Hindlimb muscle (tissue), 1 donor: Measurements from ENCODE around the gene MMRN1. TPM values are rescaled to one million over a fixed set of nuclear protein-coding genes. Genes with fewer than 3 reads are reported as not detected.

Experiments
- DNase-seq: peaks from one replicate; pipeline ENCODE4 v3.0.0-alpha.2; 2013
- polyA plus RNA-seq: library from polyadenylated mRNA; unstranded; fragments of 120-200 nt; gene quantifications from one replicate; pipeline ENCODE4 v1.2.1, GENCODE V29; 2013; ENCODE audit not compliant: insufficient read length

Gene MMRN1, protein sequence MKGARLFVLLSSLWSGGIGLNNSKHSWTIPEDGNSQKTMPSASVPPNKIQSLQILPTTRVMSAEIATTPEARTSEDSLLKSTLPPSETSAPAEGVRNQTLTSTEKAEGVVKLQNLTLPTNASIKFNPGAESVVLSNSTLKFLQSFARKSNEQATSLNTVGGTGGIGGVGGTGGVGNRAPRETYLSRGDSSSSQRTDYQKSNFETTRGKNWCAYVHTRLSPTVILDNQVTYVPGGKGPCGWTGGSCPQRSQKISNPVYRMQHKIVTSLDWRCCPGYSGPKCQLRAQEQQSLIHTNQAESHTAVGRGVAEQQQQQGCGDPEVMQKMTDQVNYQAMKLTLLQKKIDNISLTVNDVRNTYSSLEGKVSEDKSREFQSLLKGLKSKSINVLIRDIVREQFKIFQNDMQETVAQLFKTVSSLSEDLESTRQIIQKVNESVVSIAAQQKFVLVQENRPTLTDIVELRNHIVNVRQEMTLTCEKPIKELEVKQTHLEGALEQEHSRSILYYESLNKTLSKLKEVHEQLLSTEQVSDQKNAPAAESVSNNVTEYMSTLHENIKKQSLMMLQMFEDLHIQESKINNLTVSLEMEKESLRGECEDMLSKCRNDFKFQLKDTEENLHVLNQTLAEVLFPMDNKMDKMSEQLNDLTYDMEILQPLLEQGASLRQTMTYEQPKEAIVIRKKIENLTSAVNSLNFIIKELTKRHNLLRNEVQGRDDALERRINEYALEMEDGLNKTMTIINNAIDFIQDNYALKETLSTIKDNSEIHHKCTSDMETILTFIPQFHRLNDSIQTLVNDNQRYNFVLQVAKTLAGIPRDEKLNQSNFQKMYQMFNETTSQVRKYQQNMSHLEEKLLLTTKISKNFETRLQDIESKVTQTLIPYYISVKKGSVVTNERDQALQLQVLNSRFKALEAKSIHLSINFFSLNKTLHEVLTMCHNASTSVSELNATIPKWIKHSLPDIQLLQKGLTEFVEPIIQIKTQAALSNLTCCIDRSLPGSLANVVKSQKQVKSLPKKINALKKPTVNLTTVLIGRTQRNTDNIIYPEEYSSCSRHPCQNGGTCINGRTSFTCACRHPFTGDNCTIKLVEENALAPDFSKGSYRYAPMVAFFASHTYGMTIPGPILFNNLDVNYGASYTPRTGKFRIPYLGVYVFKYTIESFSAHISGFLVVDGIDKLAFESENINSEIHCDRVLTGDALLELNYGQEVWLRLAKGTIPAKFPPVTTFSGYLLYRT
- polyA plus RNA-seq: 2.2 TPM

DNA sequence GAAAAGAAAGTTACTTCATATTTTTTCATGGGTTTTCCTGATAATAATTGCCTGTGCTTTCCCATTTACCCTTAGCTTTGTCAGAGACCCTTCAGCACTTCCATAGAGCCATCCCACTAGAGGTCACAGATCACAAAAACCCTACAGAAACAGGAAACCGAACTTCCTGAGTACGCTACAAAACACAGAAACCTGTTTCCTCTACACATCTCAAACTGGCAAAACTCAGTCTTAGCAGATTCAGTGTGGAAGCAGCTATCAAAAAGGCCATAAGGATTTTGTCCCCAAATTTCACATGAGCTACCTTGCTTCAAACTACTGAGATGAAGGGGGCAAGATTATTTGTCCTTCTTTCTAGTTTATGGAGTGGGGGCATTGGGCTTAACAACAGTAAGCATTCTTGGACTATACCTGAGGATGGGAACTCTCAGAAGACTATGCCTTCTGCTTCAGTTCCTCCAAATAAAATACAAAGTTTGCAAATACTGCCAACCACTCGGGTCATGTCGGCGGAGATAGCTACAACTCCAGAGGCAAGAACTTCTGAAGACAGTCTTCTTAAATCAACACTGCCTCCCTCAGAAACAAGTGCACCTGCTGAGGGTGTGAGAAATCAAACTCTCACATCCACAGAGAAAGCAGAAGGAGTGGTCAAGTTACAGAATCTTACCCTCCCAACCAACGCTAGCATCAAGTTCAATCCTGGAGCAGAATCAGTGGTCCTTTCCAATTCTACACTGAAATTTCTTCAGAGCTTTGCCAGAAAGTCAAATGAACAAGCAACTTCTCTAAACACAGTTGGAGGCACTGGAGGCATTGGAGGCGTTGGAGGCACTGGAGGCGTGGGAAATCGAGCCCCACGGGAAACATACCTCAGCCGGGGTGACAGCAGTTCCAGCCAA lies at the start of gene MMRN1:
MMRN1 (plus strand) TSS at position 206 of the 902 bp plus-strand sequence; CDS start at position 324, 118 bp downstream.
- DNase-seq: no peak

DNA sequence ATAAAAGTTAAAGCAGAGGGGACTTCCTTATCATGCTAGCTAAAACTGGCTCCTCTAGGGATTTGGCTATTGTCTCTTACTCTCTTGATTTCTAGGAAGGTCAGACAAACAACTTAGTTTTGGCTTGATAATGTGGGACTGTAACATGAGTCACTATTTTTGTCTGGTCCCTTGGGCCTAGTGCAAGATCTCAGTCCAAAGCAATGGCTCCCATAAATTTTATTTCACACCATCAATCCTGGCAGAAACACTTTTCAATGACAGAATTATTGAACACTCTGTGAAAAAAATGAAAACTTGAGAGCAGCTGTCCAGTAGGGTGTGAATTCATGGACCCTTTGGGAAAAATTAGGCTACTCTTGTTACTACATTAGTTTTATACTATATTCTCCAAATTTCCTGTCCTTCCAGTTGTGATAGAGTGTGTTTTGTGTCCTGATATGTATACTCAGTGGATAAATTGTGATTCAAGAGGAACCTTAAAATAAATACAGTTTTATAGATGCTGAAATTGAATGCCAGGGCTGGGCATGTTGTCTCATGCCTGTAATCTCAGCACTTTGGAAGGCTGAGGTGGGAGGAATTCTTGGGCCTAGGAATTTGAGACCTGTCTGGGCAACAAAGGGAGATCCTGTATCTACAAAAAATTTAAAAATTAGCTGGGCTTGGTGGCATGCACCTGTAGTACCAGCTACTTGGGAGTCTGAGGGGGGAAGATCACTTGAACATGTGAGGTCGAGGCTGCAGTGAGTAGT lies 46.9 kb upstream of the MMRN1 start:
- no peak for DNase-seq

DNA sequence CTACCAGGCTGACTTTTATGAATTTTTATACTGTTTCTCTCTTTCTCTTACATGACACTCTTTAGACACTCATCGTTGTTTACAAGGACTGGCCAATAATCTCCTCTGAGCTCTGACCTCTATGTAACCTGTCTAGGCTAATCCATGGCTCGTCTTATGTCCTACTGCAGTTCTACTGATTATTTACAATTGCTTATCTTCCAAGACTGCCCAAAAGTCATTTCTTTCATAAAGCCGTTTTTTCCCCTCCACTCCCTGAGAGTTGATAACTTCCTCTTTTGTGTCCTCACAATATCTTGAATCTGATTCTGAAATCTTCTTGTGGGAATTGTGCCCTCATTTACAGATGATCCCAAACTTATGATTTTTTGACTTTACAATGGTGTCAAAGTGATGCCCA lies 39.4 kb upstream of the MMRN1 start:
- DNase-seq: no peak

DNA sequence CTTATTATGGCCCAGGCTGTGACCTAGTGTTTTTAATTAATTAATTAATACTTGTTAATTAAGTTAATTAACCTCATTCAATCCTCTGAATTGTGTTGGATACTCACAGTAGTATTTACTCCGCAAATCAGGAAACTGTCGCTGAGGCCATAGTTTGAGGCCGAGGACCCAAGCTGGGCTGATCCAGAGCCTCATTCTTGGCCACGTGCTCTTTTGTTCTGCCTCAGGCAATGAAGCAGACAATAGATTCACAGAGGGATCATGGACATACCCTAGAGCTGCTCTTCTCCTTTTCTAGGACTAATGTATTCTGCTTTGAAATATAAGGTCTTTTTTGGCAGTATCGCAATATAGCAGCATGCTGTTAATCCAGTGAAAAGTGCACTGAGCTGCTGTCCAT lies 33.7 kb upstream of the MMRN1 start:
- no peak for DNase-seq

DNA sequence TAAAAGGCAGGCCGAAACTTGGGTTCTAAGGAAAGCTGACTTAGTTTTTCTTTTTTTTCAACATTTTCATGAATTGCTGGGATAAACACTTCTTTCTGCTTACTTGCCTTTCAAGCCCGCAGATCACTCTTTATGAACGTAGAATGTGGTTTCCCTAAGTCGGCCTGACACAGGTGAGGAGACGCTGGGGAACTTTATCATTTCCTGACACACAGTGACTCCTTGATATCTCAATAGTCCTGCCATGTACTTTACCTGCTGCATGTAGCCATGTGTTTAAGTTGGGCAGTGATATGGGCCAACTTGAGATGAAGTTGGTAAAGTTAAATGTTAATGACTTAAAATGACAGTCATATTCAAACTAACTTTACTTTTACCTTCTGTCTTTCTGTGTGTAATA lies 31.1 kb upstream of the MMRN1 start:
- no peak for DNase-seq

DNA sequence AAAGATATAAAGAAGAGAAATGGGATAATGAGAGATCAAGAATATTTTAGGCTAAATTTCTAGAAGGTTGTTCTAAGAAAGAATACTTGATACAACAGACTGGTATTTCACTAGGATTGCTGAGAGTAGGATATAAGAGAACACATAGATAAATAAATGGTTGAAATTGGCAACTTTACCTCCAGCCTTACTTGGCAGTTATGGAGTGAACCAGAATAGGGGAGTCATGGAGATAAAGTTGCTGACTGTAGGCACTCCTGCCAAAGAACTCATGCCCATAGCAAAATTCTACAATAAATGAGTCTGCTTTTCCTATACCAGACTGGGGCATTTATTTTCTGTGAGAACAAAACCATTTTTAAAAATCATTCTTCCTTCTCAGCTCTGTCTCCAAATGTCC lies 26.4 kb upstream of the MMRN1 start:
- DNase-seq: no peak

DNA sequence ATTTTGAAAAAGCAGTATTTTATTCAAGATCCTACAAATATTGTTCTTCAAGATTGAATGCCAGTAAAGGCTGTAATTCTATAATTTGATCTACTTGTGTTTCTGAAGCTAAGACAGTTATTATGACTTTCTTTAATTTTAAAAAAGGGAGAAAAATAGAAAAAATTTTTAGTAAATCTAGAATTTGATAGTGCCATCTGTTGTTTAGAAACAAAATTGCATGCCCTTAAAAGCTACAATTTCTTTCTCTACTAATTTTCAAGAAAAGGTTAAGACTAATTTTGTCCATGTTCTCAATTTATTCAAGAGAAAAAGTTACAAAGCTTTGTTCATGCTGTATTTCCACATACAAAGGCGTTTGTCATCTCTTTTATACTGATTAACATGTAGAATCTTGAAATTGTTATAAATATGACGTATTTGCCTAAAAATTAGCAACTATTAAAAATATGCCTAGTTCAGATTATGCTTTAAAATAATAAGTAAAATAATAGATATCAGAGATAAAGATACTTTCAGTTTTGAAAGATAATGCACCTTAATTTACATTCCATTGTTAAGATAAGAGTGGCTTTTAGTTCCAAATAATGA lies 25.6 kb upstream of the MMRN1 start:
- no peak for DNase-seq

DNA sequence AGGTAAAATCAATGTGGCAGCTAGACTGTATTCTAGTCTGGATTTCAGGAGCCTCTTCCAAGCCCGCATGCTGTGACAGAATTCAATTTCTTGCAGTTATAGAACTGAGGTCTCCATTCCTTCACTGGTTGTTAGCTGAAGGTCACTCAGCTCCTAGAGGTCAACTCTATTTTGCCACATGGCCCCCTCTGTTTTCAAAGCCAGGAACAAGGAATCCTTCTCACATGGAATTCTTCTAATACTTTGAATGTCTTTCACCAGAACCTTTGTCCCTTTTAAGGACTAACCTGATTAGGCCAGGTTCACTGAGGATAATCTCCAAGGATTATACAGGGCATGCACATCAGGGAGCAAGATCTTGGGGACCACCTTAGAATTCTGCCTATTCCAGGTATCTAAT lies 23.4 kb upstream of the MMRN1 start:
- DNase-seq: no peak

DNA sequence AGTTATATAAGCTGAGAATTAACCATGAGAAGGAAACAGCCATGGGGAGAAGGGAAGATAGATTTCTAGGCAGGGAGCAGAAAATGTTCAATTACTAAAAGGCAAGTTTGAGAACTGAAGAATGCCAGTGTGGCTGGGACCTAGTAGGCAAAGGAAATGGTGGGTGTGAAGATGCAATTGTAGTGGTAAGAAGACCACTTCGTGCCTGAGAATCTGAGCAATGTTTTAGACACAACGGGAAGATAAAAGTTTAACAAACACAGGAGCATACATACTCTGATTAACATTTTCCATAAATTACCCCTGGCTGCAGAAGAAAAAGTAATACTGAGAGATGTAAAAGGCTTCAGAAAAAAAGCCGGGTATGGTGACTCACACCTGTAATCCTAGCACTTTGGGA lies 18.1 kb upstream of the MMRN1 start:
- DNase-seq: no peak

DNA sequence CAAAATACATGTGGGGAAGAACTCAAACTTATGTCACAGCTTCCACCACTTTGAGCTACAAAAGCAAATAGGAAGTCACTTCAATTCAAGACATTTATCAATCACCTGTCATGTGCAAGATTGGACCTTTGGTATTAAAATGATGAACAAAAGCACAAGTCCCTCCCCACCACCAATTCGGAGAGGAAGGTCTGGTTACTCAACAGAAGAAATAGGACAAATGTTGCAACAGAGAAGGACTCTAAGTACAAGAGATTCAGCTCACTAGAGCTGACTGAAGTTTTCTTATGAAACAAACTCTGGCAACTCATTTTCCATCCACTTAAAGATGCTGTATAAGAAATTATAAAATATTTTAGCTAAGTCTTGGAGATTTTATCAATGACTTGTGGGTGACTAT lies 16.0 kb upstream of the MMRN1 start:
- DNase-seq: no peak

DNA sequence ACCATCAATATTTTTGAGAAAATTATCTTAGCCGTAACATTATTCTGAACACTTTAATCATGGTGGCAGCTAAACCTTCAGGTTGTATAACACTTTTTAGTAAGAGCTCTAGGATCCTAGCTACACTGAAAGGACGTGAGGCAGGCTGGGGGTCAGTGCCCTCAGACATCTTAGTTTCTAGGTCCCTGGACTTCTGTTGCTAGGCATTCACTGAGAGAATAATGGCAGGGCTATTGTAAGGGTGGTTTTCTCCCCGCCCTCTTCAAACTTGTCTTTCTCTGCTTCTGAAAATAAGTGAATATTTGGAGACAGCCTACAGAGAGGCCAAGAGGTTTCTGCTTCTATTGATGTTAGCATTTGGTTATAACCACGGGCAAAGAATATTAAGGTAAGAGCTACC lies 15.4 kb upstream of the MMRN1 start:
- DNase-seq: no peak

DNA sequence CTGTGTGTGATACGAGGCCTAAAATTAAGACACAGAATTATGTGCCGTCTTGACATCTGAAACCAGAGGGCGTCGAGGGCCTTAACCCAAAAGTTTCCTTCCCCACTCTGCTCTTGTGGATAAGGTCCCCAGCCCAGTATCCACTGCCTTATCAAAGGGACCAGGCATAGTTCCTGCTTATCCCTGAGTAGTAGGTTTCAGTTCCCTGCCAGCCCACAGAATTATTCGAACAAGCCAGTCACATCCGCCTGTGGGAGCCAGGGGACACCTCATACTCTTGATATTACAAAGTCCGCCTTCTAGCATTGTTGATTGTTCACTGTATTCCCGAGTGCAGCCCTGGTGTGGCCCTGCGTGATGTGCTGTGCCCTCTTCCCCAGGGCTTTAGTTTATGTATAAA lies 5.4 kb upstream of the MMRN1 start:
- no peak for DNase-seq

DNA sequence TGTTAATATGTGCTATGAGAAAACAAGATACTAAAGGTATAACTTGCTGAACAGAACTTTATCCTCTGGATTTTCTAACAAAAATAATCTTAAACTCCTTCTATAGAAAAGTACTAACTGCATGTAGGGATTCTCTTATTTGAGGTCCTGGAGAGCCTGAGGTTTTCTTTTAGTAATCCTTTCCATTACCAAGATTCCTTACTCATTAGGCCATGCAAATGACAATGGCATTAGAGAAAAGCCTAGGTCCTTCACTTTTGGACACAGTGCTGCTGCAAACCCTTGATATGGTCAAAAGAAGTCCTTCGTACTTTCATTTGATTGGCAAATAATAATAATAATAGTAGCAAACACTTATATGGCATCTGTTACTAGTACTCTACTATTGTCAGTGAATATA lies 3.2 kb downstream of the MMRN1 start:
- DNase-seq: no peak

DNA sequence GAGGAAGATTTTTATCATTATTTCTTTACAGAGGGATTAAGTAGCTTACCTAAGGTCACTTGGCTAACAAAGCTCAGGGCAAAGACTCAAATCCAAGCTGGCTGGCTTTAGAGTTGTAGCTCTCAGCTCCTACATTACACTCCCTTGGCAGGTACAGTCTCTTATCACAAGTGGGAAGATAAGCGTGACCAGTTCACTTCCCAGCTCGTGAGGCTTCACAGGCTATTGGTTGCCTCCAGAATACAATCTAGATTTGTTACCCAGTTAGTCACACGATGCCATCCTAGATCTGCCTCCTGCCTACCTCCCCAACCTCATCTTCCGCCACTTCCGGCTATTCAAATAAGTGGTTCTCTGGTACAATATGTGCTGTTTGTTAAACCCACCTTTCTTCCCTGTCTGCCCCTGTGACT lies 3.7 kb downstream of the MMRN1 start:
- no peak for DNase-seq

DNA sequence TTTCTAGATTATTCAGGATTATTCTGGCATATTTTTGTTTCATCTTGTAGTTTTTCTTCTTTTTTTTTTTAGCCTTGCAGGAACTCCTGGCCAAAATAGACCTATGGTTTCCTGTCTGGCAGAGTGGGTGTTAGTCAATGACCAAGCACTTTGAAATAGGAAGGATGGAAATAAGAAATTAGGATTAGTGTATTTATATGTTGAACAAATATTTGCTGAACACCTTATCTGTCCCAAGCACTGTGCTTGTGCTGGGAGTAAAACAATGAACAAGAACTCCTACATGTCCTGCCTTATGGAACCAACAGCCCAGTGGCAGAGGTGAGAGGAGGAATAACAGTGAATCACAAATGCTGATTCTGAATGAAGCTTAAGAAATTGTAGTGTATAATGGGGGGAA lies 4.5 kb downstream of the MMRN1 start:
- no peak for DNase-seq

DNA sequence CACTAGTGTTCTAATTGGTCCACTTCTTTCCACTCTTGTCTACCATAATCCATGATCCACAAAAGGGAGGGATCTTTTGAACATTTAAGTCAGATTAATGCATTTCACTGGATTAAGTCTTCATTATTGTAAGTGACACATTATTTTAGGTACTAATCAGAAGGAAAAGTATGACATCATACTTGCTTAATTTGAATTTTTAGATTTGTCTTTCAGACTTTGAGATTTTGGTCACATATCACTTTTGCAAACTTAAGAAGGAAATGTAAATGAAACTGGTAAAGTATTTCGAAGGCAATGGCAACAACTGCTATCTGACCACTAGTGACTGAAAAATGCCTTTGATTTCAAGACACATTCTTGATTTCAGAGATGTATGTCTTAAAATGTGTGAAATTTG lies 5.2 kb downstream of the MMRN1 start:
- no peak for DNase-seq

DNA sequence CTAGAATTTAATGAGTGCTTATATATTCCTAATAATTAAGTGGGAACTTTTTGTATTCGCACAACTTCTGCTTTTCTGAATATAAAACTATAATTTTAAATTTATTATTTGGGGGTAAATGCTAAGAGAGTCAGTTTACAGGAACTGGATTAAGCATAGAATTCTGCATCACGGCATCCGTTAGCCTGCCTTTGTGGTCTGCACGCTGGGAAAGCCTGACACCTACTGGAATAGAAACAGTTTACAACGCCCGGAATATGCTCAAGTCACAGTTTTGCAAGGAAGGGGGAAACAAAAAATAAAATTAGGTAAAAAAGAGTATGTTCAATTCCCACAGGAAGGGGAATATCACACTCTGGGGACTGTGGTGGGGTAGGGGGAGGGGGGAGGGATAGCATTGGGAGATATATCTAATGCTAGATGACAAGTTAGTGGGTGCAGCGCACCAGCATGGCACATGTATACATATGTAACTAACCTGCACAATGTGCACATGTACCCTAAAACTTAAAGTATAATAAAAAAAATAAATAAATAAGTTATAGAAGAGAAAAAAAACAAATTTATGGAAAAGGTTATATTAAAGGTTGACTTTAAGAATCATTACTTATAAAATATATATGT lies 7.3 kb downstream of the MMRN1 start:
- peak; percentile 40 for DNase-seq

DNA sequence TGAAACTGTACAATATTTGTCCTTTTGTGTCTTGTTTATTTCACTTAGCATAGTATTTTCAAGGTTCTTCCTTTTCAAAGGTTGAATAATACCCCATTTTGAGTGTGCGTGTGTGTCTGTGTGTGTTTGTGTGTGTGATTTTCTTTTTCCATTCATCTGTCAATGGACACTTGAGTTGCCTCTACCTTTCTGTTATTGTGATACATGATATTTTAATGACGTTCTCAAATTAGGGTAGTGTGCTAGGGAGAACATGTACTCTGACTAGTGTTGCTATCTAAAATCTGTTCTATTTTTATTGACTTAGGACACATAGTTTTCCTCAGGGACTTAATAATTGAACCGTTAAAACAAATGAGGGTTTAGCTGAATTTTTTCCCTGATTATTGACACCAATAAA lies 9.9 kb downstream of the MMRN1 start:
- no peak for DNase-seq

DNA sequence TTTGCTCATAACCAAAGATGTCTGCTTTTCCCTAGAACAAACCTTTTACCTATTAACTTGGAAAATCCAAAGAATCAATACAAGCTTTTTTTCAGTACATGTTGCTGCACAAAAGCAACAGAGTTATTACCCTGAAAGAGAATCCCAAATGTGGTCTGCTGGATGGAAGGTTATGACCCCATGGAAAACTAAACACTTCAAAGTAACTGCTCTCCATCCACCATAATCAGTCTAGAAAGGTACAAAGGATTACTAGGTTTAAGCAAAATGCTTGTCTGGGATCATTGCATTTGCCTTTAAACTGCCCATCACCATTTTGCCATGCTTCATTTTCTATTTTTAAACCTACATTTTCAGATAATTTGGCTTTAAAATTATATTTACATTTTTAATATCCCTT lies 11.7 kb downstream of the MMRN1 start:
- no peak for DNase-seq

DNA sequence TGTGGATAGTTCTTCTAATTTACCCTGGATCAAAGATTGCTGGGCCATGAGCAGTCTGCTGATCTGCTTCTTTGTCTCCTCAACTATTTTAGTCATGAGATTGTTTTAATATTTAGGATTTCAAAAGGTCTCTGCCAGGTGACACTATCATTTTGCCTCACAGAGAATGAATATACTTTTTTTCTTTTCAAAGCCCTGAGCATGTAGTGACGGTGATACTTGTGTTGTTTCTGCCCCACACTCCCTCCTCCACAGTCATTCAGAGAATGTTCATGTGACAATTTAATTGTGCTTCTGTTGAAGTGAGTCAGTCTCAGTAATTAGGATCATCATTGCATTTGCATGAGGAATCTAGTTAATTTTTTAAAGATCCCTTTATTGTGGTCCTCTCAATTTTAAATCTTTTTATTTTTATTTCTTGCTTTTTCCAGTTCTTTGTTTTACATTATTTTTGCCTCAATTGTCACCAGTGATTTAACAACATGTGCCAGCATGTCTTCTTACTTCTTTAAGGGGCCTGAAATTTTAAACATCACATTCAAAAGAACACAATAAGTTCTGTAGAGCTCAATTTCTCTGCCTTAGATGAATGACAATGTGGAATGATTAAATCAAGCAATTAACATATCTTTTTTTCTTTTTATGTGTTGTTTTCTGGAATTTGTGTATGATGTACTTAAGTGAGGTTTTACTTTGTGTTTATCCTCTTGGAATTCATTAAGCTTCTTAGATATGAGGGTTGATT lies 12.3 kb downstream of the MMRN1 start:
- no peak for DNase-seq
